ENCODE measurements around the gene CHD1L. TPM values are rescaled to one million over a fixed set of nuclear protein-coding genes. Genes with fewer than 3 reads are reported as not detected.

The CHD1L gene
- total RNA-seq, 1 experiment from 2014 or later = 63.9 TPM

Other genes starting within 250 kb of the CHD1L start
- 16.0 and 23.5 TPM in 2 replicates for gene PRKAB2, start 70.2 kb upstream of the CHD1L start, total RNA-seq (2014; rRNA removed)
- gene FMO5, start 17.3 kb upstream of the CHD1L start, total RNA-seq (2014; rRNA removed) = 2.8 and 3.2 TPM in 2 replicates

Measured in PC-3 (cell line).